HL-60 (cell line): Measurements from ENCODE around the gene NDUFA3.

Source experiments
- DNase-seq, 2 experiments: peaks; one replicate each; pipeline ENCODE4 v3.0.0-alpha.2; 2010 to 2020; ENCODE audit warnings: low read depth in 1 of 2, low spot score in 1 of 2
- H3K27ac ChIP-seq: fragments of 250-450 bp; sonication (Bioruptor Pico); replicated peaks from 2 replicates; pipeline ENCODE4 v1.5.1; 2020; ENCODE audit warnings: mild to moderate bottlenecking, moderate library complexity
- H3K27me3 ChIP-seq: fragments of 250-450 bp; sonication (Bioruptor Pico); 2 replicates; pipeline ENCODE4 v1.5.1; 2021; ENCODE audit warnings: mild to moderate bottlenecking, moderate library complexity; ENCODE audit not compliant: insufficient read depth, poor library complexity, severe bottlenecking
- H3K4me3 ChIP-seq: replicated peaks from 2 replicates; pipeline ENCODE4 v1.5.1; 2011; ENCODE audit warnings: mild to moderate bottlenecking, control low read depth, low read length; ENCODE audit not compliant: insufficient read depth
- CTCF ChIP-seq: IDR thresholded peaks from one replicate; pipeline ENCODE4 v1.5.1; 2011; ENCODE audit warnings: low read length, control low read depth, inconsistent platforms; ENCODE audit not compliant: insufficient read depth
- GABPA ChIP-seq: IDR thresholded peaks from 2 replicates; pipeline ENCODE4 v1.6.1; 2012; ENCODE audit warnings: low read depth
- POLR2AphosphoS5 ChIP-seq: IDR thresholded peaks from 2 replicates; pipeline ENCODE4 v1.6.1; 2012; ENCODE audit warnings: low read depth
- REST ChIP-seq: IDR thresholded peaks from 2 replicates; pipeline ENCODE4 v1.6.1; 2012; ENCODE audit warnings: low read depth; ENCODE audit not compliant: insufficient replicate concordance
- SPI1 ChIP-seq: IDR thresholded peaks from 2 replicates; pipeline ENCODE4 v1.6.1; 2012; ENCODE audit warnings: low read depth, mild to moderate bottlenecking, borderline replicate concordance

The NDUFA3 gene

GRCh38 chr19:54142166-54142780 is 39.6 kb downstream of the NDUFA3 start:
- no peak overlapping the region for H3K27ac ChIP-seq
- H3K4me3 ChIP-seq = no peak overlapping the region
- no peaks in the 10 kb centered on the region for H3K27me3 ChIP-seq
- TF ChIP-seq GABPA (no peak), CTCF (no peak), REST (no peak), SPI1 (no peak), POLR2AphosphoS5 (no peak)
- DNase-seq = no peak

- Histone ChIP-seq H3K27me3 (no peaks in the 10 kb centered on the region), H3K4me3 (no peak overlapping the region), H3K27ac (no peak overlapping the region)
- DNase-seq = no peak
- TF ChIP-seq GABPA (no peak), POLR2AphosphoS5 (no peak), SPI1 (no peak), REST (no peak), CTCF (no peak)
These were observed 43.0 kb downstream of the NDUFA3 start for GRCh38 chr19:54145541-54146158.

GRCh38 chr19:54147676-54148075 is 45.0 kb downstream of the NDUFA3 start:
- Histone ChIP-seq H3K27me3 (no peaks in the 10 kb centered on the region), H3K27ac (no peak overlapping the region), H3K4me3 (no peak overlapping the region)
- TF ChIP-seq CTCF (no peak), REST (no peak), POLR2AphosphoS5 (no peak), GABPA (no peak), SPI1 (no peak)
- no peak for DNase-seq
